ENCODE results near the gene KCTD4. TPM values are rescaled to one million over a fixed set of nuclear protein-coding genes. Genes with fewer than 3 reads are reported as not detected.

Gene KCTD4
- polyA plus RNA-seq, 3 donors: 0.12 TPM; not detected in 2

GRCh38 chr13:45206340-45206739 lies 5.5 kb upstream of the KCTD4 start:
- H3K27me3 Mint-ChIP-seq (ENCODE audit: low read depth in 3 of 3): no peaks in the 10 kb centered on the region
- peaks cover 21 to 38% of the 10 kb centered on the region in 2 donors for H3K36me3 ChIP-seq (replicated peaks in 1 of 2; ENCODE audit: control insufficient read depth in 1 of 2, insufficient read depth in 2 of 2, low read length in 2 of 2)
- peaks cover 3% of the 10 kb centered on the region for H3K4me1 Mint-ChIP-seq
- TF ChIP-seq CTCF (IDR thresholded peaks at IDR 0.05): no peak
- no peaks in the 10 kb centered on the region for H3K4me1 ChIP-seq (ENCODE audit: control insufficient read depth in 1 of 2, insufficient read depth in 2 of 2, low read length in 2 of 2)
- H2AFZ ChIP-seq (ENCODE audit: insufficient read depth, low read depth, low read length, poor library complexity, severe bottlenecking): no peak overlapping the region
- no peak overlapping the region for H3K27ac ChIP-seq (ENCODE audit: low read depth in 1 of 2, low read length in 2 of 2)
- no peaks in the 10 kb centered on the region for H3K27me3 ChIP-seq (ENCODE audit: control insufficient read depth in 2 of 2, insufficient read depth in 2 of 2, low read length in 2 of 2)
- no peak overlapping the region for H3K4me3 Mint-ChIP-seq
- H3K79me2 ChIP-seq (ENCODE audit: insufficient read depth, low read length): no peaks in the 10 kb centered on the region
- H3K9me3 Mint-ChIP-seq: peaks cover 0 to 4% (median 2%) of the 10 kb centered on the region in 7 donors
- H3K36me3 Mint-ChIP-seq: peaks cover 42% of the 10 kb centered on the region in 2 donors
- H3K9me3 ChIP-seq (replicated peaks in 1 of 2; ENCODE audit: control insufficient read depth in 1 of 2, insufficient read depth in 1 of 2, low read length in 2 of 2): no peaks in the 10 kb centered on the region
- H3K4me3 ChIP-seq (replicated peaks in 1 of 3; ENCODE audit: low read depth in 2 of 3, low read length in 3 of 3): no peak overlapping the region
- intact Hi-C loops (cut with micrococcal nuclease): no loop called here
- no peak overlapping the region for H3K4me2 ChIP-seq (replicated peaks; ENCODE audit: extremely low read depth, low read length, poor library complexity, severe bottlenecking)
- H4K20me1 ChIP-seq (ENCODE audit: insufficient read depth, low read length): no peaks in the 10 kb centered on the region
- peak in 1 of 3 donors; percentile 57 for DNase-seq
- H3K27ac Mint-ChIP-seq: no peak overlapping the region
- H3K9ac ChIP-seq (ENCODE audit: insufficient read depth, low read length, poor library complexity, severe bottlenecking): no peak overlapping the region

GRCh38 chr13:45205124-45205523 lies 4.3 kb upstream of the KCTD4 start:
- H3K36me3 Mint-ChIP-seq: peaks cover 35 to 40% of the 10 kb centered on the region in 2 donors
- no peaks in the 10 kb centered on the region for H3K27me3 Mint-ChIP-seq (ENCODE audit: low read depth in 3 of 3)
- no peak for TF ChIP-seq CTCF (IDR thresholded peaks at IDR 0.05)
- peak in 1 of 3 donors; percentile 39 for DNase-seq
- Histone ChIP-seq H3K79me2 (ENCODE audit: insufficient read depth, low read length) (no peaks in the 10 kb centered on the region), H2AFZ (ENCODE audit: insufficient read depth, low read depth, low read length, poor library complexity, severe bottlenecking) (no peak overlapping the region), H3K27ac (ENCODE audit: low read depth in 1 of 2, low read length in 2 of 2) (no peak overlapping the region), H3K9ac (ENCODE audit: insufficient read depth, low read length, poor library complexity, severe bottlenecking) (no peak overlapping the region), H3K4me1 (ENCODE audit: control insufficient read depth in 1 of 2, insufficient read depth in 2 of 2, low read length in 2 of 2) (no peaks in the 10 kb centered on the region), H4K20me1 (ENCODE audit: insufficient read depth, low read length) (peaks cover 3% of the 10 kb centered on the region), H3K9me3 (replicated peaks in 1 of 2; ENCODE audit: control insufficient read depth in 1 of 2, insufficient read depth in 1 of 2, low read length in 2 of 2) (no peaks in the 10 kb centered on the region), H3K4me2 (replicated peaks; ENCODE audit: extremely low read depth, low read length, poor library complexity, severe bottlenecking) (no peak overlapping the region), H3K36me3 (replicated peaks in 1 of 2; ENCODE audit: control insufficient read depth in 1 of 2, insufficient read depth in 2 of 2, low read length in 2 of 2) (peaks cover 19 to 29% of the 10 kb centered on the region in 2 donors), H3K4me3 (replicated peaks in 1 of 3; ENCODE audit: low read depth in 2 of 3, low read length in 3 of 3) (no peak overlapping the region), H3K27me3 (ENCODE audit: control insufficient read depth in 2 of 2, insufficient read depth in 2 of 2, low read length in 2 of 2) (no peaks in the 10 kb centered on the region)
- peak overlapping the region in 1 of 7 donors; percentile 58 for H3K27ac Mint-ChIP-seq
- H3K4me3 Mint-ChIP-seq: no peak overlapping the region
- intact Hi-C loops (cut with micrococcal nuclease): no loop called here
- peaks cover 3% of the 10 kb centered on the region for H3K4me1 Mint-ChIP-seq
- peaks cover 0 to 4% (median 2%) of the 10 kb centered on the region in 7 donors for H3K9me3 Mint-ChIP-seq
- no CpG with 5 or more reads among the region's 5 CpGs for WGBS (ENCODE audit: insufficient coverage)

Measured in CD14-positive monocyte (primary cell).